NCI-H526 (cell line): ENCODE measurements around the gene PLOD2.
A peak's percentile ranks its signal among the peaks of the same experiment; 100 is the strongest.

Experiments
- DNase-seq, 2 experiments: peaks; one replicate each; lab custom pipeline; 2025; lab: John Stamatoyannopoulos, UW

The PLOD2 gene

DNA sequence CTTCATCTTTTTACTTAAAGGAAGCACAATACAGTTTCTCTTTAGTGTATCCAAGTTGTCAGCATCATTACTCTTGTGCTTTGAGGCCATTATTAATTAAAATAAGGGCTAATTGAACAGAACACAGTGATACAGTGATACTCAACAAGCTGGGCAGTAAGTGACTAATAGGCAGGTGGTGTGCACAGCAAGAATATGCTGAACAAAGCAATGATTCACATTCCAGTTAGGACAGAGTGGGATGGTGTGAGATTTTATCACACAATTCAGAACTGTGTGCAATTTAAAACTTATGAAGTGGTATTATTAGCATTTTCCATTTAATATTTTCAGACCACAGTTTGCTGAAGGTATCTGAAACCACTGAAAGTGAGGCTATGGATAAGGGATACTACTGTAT lies 116.9 kb downstream of the PLOD2 start:
- no peak for DNase-seq

DNA sequence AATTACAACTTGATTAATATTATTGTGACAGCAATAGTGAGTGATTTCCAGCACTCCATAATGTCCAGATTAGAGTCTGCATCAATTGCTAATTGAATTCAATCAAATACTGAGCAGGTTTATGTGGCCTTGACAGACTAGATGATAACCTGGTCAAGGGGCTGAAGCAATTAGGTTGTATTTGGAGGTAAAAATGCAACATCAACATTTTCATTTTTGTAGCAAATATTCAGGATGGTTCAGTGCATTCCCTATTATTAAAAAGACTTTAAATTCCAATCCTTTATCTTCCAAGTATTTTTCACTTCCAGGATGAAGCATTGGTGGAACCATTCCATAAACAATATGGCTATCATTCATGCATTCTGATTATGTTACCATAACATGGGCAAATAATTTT lies 120.4 kb downstream of the PLOD2 start:
- no peak for DNase-seq

DNA sequence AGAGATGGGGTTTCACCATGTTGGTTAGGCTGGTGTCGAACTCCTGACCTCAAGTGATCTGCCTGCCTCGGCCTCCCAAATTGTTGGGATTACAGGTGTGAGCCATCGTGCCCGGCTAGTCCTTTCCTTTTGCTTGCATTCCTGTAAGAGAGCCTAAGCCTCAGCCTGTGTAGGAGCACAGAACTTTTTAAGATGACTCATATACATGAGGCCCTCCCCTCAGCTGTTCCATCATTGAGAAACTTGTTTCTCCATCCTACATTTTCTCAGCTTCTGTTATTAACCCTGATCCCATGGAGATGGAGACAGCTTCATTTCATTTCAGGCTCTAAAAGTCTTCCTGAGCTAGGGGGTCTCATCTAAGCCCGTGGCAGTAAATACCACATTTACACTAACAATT lies 123.3 kb downstream of the PLOD2 start:
- no peak for DNase-seq

DNA sequence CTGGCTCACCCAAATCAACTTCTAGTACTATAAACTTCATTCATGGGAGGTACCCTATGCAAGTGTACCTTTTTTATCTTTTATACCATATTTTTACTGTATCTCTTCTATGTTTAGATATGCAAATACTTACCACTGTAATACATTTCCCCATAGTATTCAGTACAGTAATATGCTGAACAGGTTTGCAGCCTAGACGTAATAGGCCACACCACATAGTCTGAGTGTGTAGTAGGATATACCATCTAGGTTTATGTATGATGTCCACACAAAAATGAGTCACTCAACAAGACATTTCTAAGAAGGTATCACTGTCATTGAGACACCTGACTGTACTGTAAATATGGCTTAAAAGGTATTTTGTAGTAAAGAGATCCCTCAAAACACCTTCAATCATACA lies 124.7 kb downstream of the PLOD2 start:
- DNase-seq: peak in 1 of 2 experiments; percentile 10

DNA sequence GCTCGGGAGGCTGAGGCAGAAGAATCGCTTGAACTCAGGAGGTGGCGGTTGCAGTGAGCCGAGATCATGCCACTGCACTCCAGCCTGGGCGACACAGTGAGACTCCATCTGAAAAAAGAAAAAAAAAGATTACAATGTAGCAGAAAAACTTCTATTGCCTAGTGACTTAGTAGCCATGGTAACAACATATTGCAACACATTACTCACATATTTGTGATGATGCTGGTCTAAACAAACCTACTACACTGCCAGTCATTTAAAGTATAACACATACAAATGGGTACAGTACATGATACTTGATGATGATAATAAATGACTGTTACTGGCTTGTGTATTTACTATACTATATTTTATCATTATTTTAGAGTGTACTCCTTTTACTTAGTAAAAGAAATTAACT lies 125.6 kb downstream of the PLOD2 start:
- DNase-seq: no peak

DNA sequence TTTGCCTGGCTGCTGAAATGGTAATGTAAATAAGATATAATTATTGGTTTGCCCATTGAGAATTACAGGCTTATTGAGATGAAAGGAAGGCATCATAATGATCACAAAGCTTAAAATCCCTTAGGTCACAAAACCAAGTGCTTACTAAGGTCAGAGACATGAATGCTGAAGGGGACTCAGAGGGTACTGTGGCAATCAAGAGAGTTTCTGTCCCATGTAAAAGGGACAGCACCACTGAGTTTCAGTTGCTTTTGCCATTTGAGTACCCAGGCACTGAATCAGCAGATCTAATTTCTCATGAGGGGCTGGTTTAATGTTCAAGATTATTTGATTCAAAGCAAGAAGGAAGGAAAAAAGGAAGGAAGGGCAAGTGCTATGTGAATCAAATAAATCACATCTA lies 127.0 kb downstream of the PLOD2 start:
- no peak for DNase-seq

DNA sequence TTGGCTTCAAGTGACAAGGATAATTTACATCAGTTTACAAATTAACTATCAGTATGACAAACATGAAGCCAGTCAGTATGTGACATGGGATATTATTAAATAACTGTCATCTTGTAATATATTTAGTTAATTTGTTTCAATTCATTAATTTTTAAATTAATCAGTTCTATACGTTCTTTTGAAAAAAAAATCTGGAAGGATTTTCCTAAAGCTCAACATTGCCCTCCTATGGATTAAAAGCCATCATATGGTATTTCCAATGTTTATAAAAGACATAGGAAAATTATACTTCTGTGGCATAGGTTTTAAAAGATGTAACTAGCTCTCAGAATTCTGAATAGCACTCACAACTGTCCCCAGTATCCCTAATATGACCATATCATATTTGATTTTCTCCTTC lies 134.4 kb downstream of the PLOD2 start:
- peak in 1 of 2 experiments; percentile 16 for DNase-seq

DNA sequence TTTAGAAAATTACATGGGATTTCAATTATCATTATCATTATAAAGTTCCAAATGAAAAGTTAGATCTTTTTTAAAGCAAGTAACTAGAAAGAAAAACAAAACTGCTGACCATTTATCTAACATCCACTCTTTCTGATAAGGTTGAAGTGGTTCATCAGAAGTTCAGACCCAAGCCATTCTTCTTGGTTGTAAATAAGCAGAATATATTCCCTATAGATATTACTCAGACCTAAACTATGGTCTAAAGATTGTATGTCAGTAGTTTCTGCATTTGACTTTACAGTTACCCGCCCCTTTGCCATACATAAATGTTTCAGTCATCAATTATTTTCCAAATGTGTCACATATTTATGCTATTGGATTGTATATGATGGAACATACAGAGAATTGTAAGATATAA lies 136.7 kb downstream of the PLOD2 start:
- DNase-seq: no peak

DNA sequence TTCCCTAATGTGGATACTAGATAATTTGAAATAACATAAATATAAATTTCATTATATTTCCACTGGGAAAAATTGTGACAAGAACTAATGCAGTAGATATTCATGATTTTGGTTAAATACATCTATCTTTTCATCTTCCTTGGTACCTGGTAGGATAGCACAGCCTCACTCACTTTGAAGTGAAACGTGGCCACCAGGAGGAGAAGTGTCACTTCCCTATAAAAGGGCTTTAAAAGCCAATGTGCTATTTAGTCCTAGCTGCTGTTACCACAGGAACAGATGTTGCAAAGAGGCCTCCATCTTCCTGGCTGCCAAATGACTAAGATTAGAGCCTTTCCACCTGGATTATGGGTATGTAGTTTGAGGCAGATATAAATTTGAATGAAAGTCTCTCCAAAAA lies 140.0 kb downstream of the PLOD2 start:
- peak in 1 of 2 experiments; percentile 10 for DNase-seq

DNA sequence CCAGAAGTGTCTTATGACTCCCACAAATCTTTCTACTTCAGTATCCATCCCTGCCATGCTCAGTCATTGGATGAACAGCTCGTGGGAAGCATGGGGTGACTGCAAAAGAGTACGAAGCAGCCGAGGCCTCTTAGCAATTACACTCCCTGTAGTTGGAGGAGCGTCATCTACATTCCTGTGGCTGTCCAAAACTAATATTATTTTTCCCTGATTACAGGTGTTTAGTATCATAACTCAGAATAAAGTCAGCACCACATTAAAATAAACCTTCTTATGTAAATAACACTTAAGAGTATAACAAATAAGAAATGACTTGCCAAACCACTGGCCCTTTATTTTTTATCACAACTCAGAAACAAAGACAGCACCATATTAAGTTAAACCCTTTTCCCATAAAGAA lies 141.5 kb downstream of the PLOD2 start:
- DNase-seq: no peak
